ENCODE data around the gene CCDC47. TPM values are rescaled to one million over a fixed set of nuclear protein-coding genes. Genes with fewer than 3 reads are reported as not detected.
A peak's percentile ranks its signal among the peaks of the same experiment; 100 is the strongest.
"Not testable (repeated sequence)": the region's sequence is repeated elsewhere in the genome, so short reads cannot be mapped to it uniquely, and the experiment has no call there.

The CCDC47 gene
- 100 to 1,000 TPM; 124 to 161 TPM for total RNA-seq
- long read RNA-seq, transcript CCDC47-201 (13 exons, 3,466 nt) = major isoform, 198 of 228 reads
- long read RNA-seq, partial matches to known transcripts = 15 of 228 reads
- long read RNA-seq, other reads (novel, unspliced or antisense) = 12 of 228 reads

- intact Hi-C loops (cut with DNase I, micrococcal nuclease) = no loop called here
- DNase-seq (peak; percentile 98 to 99), ATAC-seq (peak; percentile 87)
Measured at GRCh38 chr17:63773272-63774140, at the start of gene CCDC47. Gene CCDC47 (minus strand): TSS chr17:63773597. CDS start chr17:63766175, 7,422 bp downstream.

GRCh38 chr17:63822537-63822936, 49.1 kb upstream of the CCDC47 start:
- intact Hi-C loops (cut with DNase I, micrococcal nuclease) = no loop called here
- ATAC-seq (no peak), DNase-seq (no peak)

GRCh38 chr17:63821804-63822203, 48.4 kb upstream of the CCDC47 start:
- DNase-seq (no peak), ATAC-seq (no peak)
- intact Hi-C loops (cut with DNase I, micrococcal nuclease) = no loop called here

GRCh38 chr17:63820963-63821561, 47.7 kb upstream of the CCDC47 start:
- no peak for DNase-seq
- intact Hi-C loops (cut with DNase I, micrococcal nuclease) = no loop called here
- no peak for ATAC-seq

- ATAC-seq (peak; percentile 61), DNase-seq (no peak)
- intact Hi-C loops (cut with DNase I, micrococcal nuclease) = no loop called here
Measured at GRCh38 chr17:63819585-63820537, 46.5 kb upstream of the CCDC47 start.

GRCh38 chr17:63819131-63819530, 45.7 kb upstream of the CCDC47 start:
- peak; percentile 32 for ATAC-seq
- intact Hi-C loops (cut with DNase I, micrococcal nuclease) = no loop called here
- no peak for DNase-seq

GRCh38 chr17:63817736-63818385, 44.5 kb upstream of the CCDC47 start:
- intact Hi-C loops (cut with DNase I, micrococcal nuclease) = no loop called here
- no peak for DNase-seq
- ATAC-seq = no peak

GRCh38 chr17:63816669-63817068, 43.3 kb upstream of the CCDC47 start:
- DNase-seq (no peak), ATAC-seq (no peak)
- intact Hi-C loops (cut with DNase I, micrococcal nuclease) = no loop called here

GRCh38 chr17:63816123-63816522, 42.7 kb upstream of the CCDC47 start:
- intact Hi-C loops (cut with DNase I, micrococcal nuclease) = no loop called here
- no peak for DNase-seq
- ATAC-seq = no peak

GRCh38 chr17:63809970-63810369, 36.6 kb upstream of the CCDC47 start:
- DNase-seq = no peak
- intact Hi-C loops (cut with DNase I, micrococcal nuclease) = no loop called here
- no peak for ATAC-seq

- no peak for ATAC-seq
- no peak for DNase-seq
- intact Hi-C loops (cut with DNase I, micrococcal nuclease) = no loop called here
Measured at GRCh38 chr17:63805591-63805990, 32.2 kb upstream of the CCDC47 start.

- DNase-seq (no peak), ATAC-seq (no peak)
- intact Hi-C loops (cut with DNase I, micrococcal nuclease) = no loop called here
Measured at GRCh38 chr17:63804328-63804727, 30.9 kb upstream of the CCDC47 start.

- ATAC-seq = no peak
- DNase-seq = no peak
- intact Hi-C loops (cut with DNase I, micrococcal nuclease) = no loop called here
Measured at GRCh38 chr17:63800783-63801182, 27.4 kb upstream of the CCDC47 start.

GRCh38 chr17:63798572-63799106, 25.2 kb upstream of the CCDC47 start:
- intact Hi-C loops (cut with DNase I, micrococcal nuclease) = no loop called here
- DNase-seq (no peak), ATAC-seq (no peak)

- intact Hi-C loops (cut with DNase I, micrococcal nuclease); DNase-seq; ATAC-seq: not testable (repeated sequence)
Measured at GRCh38 chr17:63796375-63796774, 23.0 kb upstream of the CCDC47 start.

- no peak for DNase-seq
- intact Hi-C loops (cut with DNase I, micrococcal nuclease) = no loop called here
- no peak for ATAC-seq
Measured at GRCh38 chr17:63792055-63792729, 18.8 kb upstream of the CCDC47 start.

- no peak for ATAC-seq
- no peak for DNase-seq
- intact Hi-C loops (cut with DNase I, micrococcal nuclease) = no loop called here
Measured at GRCh38 chr17:63790057-63790456, 16.7 kb upstream of the CCDC47 start.

All from left colon (tissue), 2 donors.